H9 (cell line): ENCODE results near the gene P4HTM. TPM values are rescaled to one million over a fixed set of nuclear protein-coding genes. Genes with fewer than 3 reads are reported as not detected.

Source experiments
- DNase-seq: peaks from one replicate; pipeline ENCODE4 v3.0.0-alpha.2; 2017
- H2AFZ ChIP-seq: one replicate; pipeline ENCODE4 v1.6.1; 2013; ENCODE audit warnings: mild to moderate bottlenecking, low read length, control low read depth, moderate library complexity
- H2AK5ac ChIP-seq: 2 replicates; pipeline ENCODE4 v1.6.1; 2013; ENCODE audit warnings: low read length, control low read depth, mixed read lengths; ENCODE audit not compliant: insufficient read length
- H2BK120ac ChIP-seq: one replicate; pipeline ENCODE4 v1.6.1; 2013; ENCODE audit warnings: low read depth, mild to moderate bottlenecking, low read length, control low read depth, inconsistent platforms; ENCODE audit not compliant: poor library complexity, severe bottlenecking
- H2BK12ac ChIP-seq: 2 replicates; pipeline ENCODE4 v1.6.1; 2013; ENCODE audit warnings: low read length, control low read depth, mixed read lengths, low read depth; ENCODE audit not compliant: insufficient read length
- H2BK15ac ChIP-seq: 2 replicates; pipeline ENCODE4 v1.6.1; 2013; ENCODE audit warnings: low read depth, low read length, control low read depth
- H2BK20ac ChIP-seq: one replicate; pipeline ENCODE4 v1.6.1; 2013; ENCODE audit warnings: low read depth, mild to moderate bottlenecking, low read length, control low read depth, inconsistent platforms; ENCODE audit not compliant: poor library complexity, severe bottlenecking
- H2BK5ac ChIP-seq: 2 replicates; pipeline ENCODE4 v1.6.1; 2013; ENCODE audit warnings: low read length, control low read depth, mixed read lengths; ENCODE audit not compliant: insufficient read length
- H3K14ac ChIP-seq: 2 replicates; pipeline ENCODE4 v1.6.1; 2013; ENCODE audit warnings: low read length, control low read depth; ENCODE audit not compliant: insufficient read depth
- H3K18ac ChIP-seq: 2 replicates; pipeline ENCODE4 v1.6.1; 2013; ENCODE audit warnings: low read depth, mild to moderate bottlenecking, mixed read lengths, low read length, control low read depth; ENCODE audit not compliant: insufficient read length
- H3K23ac ChIP-seq: 2 replicates; pipeline ENCODE4 v1.6.1; 2013; ENCODE audit warnings: low read length, control low read depth, mixed read lengths, low read depth; ENCODE audit not compliant: insufficient read length
- H3K23me2 ChIP-seq: 2 replicates; pipeline ENCODE4 v1.6.1; 2013; ENCODE audit warnings: low read depth, mild to moderate bottlenecking, mixed read lengths, low read length, control low read depth; ENCODE audit not compliant: insufficient read length, poor library complexity, severe bottlenecking
- H3K27ac ChIP-seq: 2 replicates; pipeline ENCODE4 v1.5.1; 2013; ENCODE audit warnings: low read length, control low read depth, mixed read lengths, low read depth; ENCODE audit not compliant: insufficient read length
- H3K27me3 ChIP-seq: 2 replicates; pipeline ENCODE4 v1.6.1; 2013; ENCODE audit warnings: low read length, control low read depth, inconsistent platforms; ENCODE audit not compliant: insufficient read depth
- H3K4ac ChIP-seq: 2 replicates; pipeline ENCODE4 v1.6.1; 2013; ENCODE audit warnings: low read depth, mild to moderate bottlenecking, control low read depth, inconsistent platforms, low read length, moderate library complexity
- H3K4me1 ChIP-seq: 2 replicates; pipeline ENCODE4 v1.6.1; 2013; ENCODE audit warnings: low read length, control low read depth, inconsistent platforms; ENCODE audit not compliant: insufficient read depth
- H3K4me2 ChIP-seq: 2 replicates; pipeline ENCODE4 v1.6.1; 2013; ENCODE audit warnings: low read length, control low read depth, mixed read lengths; ENCODE audit not compliant: insufficient read length, insufficient read depth
- H3K56ac ChIP-seq: 2 replicates; pipeline ENCODE4 v1.6.1; 2013; ENCODE audit warnings: low read depth, mild to moderate bottlenecking, mixed read lengths, low read length, control low read depth; ENCODE audit not compliant: insufficient read length
- H3K79me1 ChIP-seq: 2 replicates; pipeline ENCODE4 v1.6.1; 2013; ENCODE audit warnings: low read depth, mild to moderate bottlenecking, moderate library complexity, low read length, control low read depth, inconsistent platforms; ENCODE audit not compliant: insufficient read depth, poor library complexity, severe bottlenecking
- H3K79me2 ChIP-seq: 2 replicates; pipeline ENCODE4 v1.6.1; 2013; ENCODE audit warnings: low read length, control low read depth, inconsistent platforms; ENCODE audit not compliant: insufficient read depth
- H3K9ac ChIP-seq: 2 replicates; pipeline ENCODE4 v1.6.1; 2013; ENCODE audit warnings: low read length, control low read depth, mixed read lengths; ENCODE audit not compliant: insufficient read length; ENCODE audit errors: extremely low read depth
- H3K9me3 ChIP-seq: one replicate; pipeline ENCODE4 v1.6.1; 2013; ENCODE audit warnings: low read depth, low read length, inconsistent platforms; ENCODE audit not compliant: control insufficient read depth
- H3T11ph ChIP-seq: one replicate; pipeline ENCODE4 v1.6.1; 2013; ENCODE audit warnings: mild to moderate bottlenecking, low read length, control low read depth, inconsistent platforms
- H4K20me1 ChIP-seq: one replicate; pipeline ENCODE4 v1.6.1; 2013; ENCODE audit not compliant: control insufficient read depth, insufficient read length, insufficient read depth
- H4K5ac ChIP-seq: 2 replicates; pipeline ENCODE4 v1.6.1; 2013; ENCODE audit warnings: low read depth, mild to moderate bottlenecking, mixed read lengths, low read length, control low read depth; ENCODE audit not compliant: insufficient read length
- H4K8ac ChIP-seq: replicated peaks from 2 replicates; pipeline ENCODE4 v1.6.1; 2013; ENCODE audit warnings: low read length, control low read depth, mixed read lengths, low read depth; ENCODE audit not compliant: insufficient read length
- H4K91ac ChIP-seq: 2 replicates; pipeline ENCODE4 v1.6.1; 2013; ENCODE audit warnings: low read depth, mild to moderate bottlenecking, moderate library complexity, mixed read lengths, low read length, control low read depth; ENCODE audit not compliant: insufficient read length
- H3K27ac Mint-ChIP-seq, 3 experiments: 2 replicates in 2 of 3; 3 replicates in 1 of 3; pipeline ENCODE4 v1.8.0; 2020 to 2021; ENCODE audit warnings: mixed read lengths in 3 of 3, mild to moderate bottlenecking in 1 of 3, moderate library complexity in 1 of 3
- H3K27me3 Mint-ChIP-seq: 2 replicates; pipeline ENCODE4 v1.8.0; 2021; ENCODE audit warnings: low read depth, mild to moderate bottlenecking, moderate library complexity, mixed read lengths
- H3K36me3 Mint-ChIP-seq, 3 experiments: 2 replicates in 2 of 3; 3 replicates in 1 of 3; pipeline ENCODE4 v1.8.0; 2020 to 2021; ENCODE audit warnings: low read depth in 3 of 3, mixed read lengths in 3 of 3; ENCODE audit not compliant: insufficient read depth in 1 of 3
- H3K4me1 Mint-ChIP-seq, 2 experiments: 2 replicates each; pipeline ENCODE4 v1.8.0; 2020; ENCODE audit warnings: mixed read lengths in 2 of 2
- H3K4me3 Mint-ChIP-seq, 2 experiments: 2 replicates in 1 of 2; 3 replicates in 1 of 2; pipeline ENCODE4 v1.8.0; 2020 to 2021; ENCODE audit warnings: mild to moderate bottlenecking in 2 of 2, mixed read lengths in 2 of 2, moderate library complexity in 1 of 2
- H3K9me3 Mint-ChIP-seq, 2 experiments: 2 replicates in 1 of 2; 3 replicates in 1 of 2; pipeline ENCODE4 v1.8.0; 2020; ENCODE audit warnings: mild to moderate bottlenecking in 2 of 2, mixed read lengths in 2 of 2, moderate library complexity in 1 of 2
- WGBS: extraction: QIAGEN DNeasy Blood & Tissue Kit; methylation state at CpG from one replicate; pipeline ENCODE4 v1.1.7; 2013; ENCODE audit warnings: missing lambda C conversion rate, low lambda C conversion rate, mixed read lengths; ENCODE audit not compliant: insufficient read length; ENCODE audit errors: extremely low coverage; 5-methylcytosine and 5-hydroxymethylcytosine counted together
- total RNA-seq: library from RNA; stranded (reverse); gene quantifications from 2 replicates; pipeline ENCODE4 v1.2.1, GENCODE V29; 2021
- TF ChIP-seq, protein P1 (sequence below): fragments of 200-600 bp; sonication (generic); conservative IDR thresholded peaks from 3 replicates; pipeline ENCODE4 v1.8.0; 2021; ENCODE audit warnings: antibody characterized with exemption, mild to moderate bottlenecking

Gene P4HTM
- total RNA-seq, 1 experiment from 2014 or later, result 36.0 TPM

DNA sequence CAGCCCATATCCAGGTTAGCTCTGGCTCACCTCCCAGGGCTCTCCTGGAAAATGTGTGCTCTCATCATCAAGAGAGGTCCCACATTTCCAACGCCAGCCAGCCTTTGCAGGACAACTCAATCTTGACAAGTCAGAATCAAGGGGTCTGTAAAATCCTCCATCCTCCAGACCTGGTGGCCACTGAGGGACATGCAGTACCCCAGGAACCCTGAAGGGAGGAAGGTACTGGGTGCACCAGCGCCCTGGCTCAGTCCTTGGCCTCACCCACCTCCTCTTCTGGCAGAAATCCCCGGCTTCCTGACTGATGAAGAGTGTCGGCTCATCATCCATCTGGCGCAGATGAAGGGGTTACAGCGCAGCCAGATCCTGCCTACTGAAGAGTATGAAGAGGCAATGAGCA lies 11.1 kb downstream of the P4HTM start:
- Histone ChIP-seq H2BK120ac (no peak overlapping the region), H3K79me1 (no peaks in the 10 kb centered on the region), H3K9ac (no peak overlapping the region), H4K5ac (no peak overlapping the region), H3K4me1 (no peaks in the 10 kb centered on the region), H3K56ac (no peak overlapping the region), H3K27ac (no peak overlapping the region), H4K20me1 (no peaks in the 10 kb centered on the region), H4K8ac (no peak overlapping the region), H4K91ac (no peak overlapping the region), H3K4me2 (no peak overlapping the region), H2BK12ac (no peak overlapping the region), H2BK5ac (no peak overlapping the region), H3K27me3 (no peaks in the 10 kb centered on the region), H3K18ac (no peak overlapping the region), H3K23ac (no peak overlapping the region), H3K79me2 (no peaks in the 10 kb centered on the region), H3K4ac (no peak overlapping the region), H2BK15ac (no peak overlapping the region), H2AK5ac (no peak overlapping the region), H3K14ac (no peak overlapping the region), H3T11ph (no peak overlapping the region), H3K23me2 (no peaks in the 10 kb centered on the region), H2BK20ac (no peak overlapping the region), H2AFZ (no peak overlapping the region), H3K9me3 (no peaks in the 10 kb centered on the region)
- Mint-ChIP-seq H3K9me3 (no peaks in the 10 kb centered on the region), H3K4me3 (no peak overlapping the region), H3K27ac (peak overlapping the region; percentile 28 to 83 (median 82); a peak in 4 of 7 replicates), H3K36me3 (peaks cover 0 to 7% (median 0%) of the 10 kb centered on the region in 3 experiments; a peak in 3 of 7 replicates), H3K27me3 (no peaks in the 10 kb centered on the region), H3K4me1 (peaks cover 21 to 24% of the 10 kb centered on the region in 2 experiments)
- DNase-seq, result no peak
- TF ChIP-seq, protein P1, sequence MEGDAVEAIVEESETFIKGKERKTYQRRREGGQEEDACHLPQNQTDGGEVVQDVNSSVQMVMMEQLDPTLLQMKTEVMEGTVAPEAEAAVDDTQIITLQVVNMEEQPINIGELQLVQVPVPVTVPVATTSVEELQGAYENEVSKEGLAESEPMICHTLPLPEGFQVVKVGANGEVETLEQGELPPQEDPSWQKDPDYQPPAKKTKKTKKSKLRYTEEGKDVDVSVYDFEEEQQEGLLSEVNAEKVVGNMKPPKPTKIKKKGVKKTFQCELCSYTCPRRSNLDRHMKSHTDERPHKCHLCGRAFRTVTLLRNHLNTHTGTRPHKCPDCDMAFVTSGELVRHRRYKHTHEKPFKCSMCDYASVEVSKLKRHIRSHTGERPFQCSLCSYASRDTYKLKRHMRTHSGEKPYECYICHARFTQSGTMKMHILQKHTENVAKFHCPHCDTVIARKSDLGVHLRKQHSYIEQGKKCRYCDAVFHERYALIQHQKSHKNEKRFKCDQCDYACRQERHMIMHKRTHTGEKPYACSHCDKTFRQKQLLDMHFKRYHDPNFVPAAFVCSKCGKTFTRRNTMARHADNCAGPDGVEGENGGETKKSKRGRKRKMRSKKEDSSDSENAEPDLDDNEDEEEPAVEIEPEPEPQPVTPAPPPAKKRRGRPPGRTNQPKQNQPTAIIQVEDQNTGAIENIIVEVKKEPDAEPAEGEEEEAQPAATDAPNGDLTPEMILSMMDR, result peak; percentile 26; the same call in 1 of the 3 replicates
- no CpG with 5 or more reads among the region's 6 CpGs for WGBS
